Fibroblast of villous mesenchyme (primary cell): Measurements from ENCODE around the gene TTBK2. TPM values are rescaled to one million over a fixed set of nuclear protein-coding genes. Genes with fewer than 3 reads are reported as not detected.

ENCODE experiments used
- DNase-seq: peaks from one replicate; pipeline ENCODE4 v3.0.0-alpha.2; 2010; ENCODE audit warnings: low read depth
- H3K4me3 ChIP-seq: 2 replicates; pipeline ENCODE4 v1.5.1; 2011; ENCODE audit warnings: low read depth, mild to moderate bottlenecking, low read length
- total RNA-seq: library from RNA; depleted of rRNA; stranded (reverse); fragments of >200 nt; gene quantifications from 2 replicates; pipeline ENCODE4 v1.2.3, GENCODE V29; 2012
- TF ChIP-seq, protein P1 (sequence below): IDR thresholded peaks from 2 replicates; pipeline ENCODE4 v1.5.1; 2012; ENCODE audit warnings: low read depth, mild to moderate bottlenecking, low read length; ENCODE audit not compliant: insufficient read depth

Gene TTBK2
- total RNA-seq, 1 donor: 17.3 TPM

DNA sequence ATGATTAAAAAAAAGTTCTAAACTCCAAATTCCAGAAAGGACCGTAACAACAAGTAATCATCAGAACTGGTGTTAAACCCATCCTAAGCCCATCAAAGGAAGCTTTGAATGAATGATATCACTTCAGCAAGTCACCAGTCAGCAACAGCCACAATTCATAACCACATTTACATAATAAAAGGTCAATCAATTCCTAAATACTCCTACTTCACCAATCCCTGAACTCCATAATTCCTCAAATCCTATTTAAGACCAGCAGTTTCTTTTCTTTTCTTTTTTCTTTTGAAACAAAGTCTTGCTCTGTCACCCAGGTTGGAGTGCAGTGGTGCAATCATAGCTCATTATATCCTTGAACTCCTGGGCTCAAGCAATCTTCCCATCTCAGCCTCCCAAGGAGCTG is 40.5 kb downstream of the TTBK2 start:
- DNase-seq: no peak
- no peak overlapping the region for H3K4me3 ChIP-seq
- TF ChIP-seq, protein P1, sequence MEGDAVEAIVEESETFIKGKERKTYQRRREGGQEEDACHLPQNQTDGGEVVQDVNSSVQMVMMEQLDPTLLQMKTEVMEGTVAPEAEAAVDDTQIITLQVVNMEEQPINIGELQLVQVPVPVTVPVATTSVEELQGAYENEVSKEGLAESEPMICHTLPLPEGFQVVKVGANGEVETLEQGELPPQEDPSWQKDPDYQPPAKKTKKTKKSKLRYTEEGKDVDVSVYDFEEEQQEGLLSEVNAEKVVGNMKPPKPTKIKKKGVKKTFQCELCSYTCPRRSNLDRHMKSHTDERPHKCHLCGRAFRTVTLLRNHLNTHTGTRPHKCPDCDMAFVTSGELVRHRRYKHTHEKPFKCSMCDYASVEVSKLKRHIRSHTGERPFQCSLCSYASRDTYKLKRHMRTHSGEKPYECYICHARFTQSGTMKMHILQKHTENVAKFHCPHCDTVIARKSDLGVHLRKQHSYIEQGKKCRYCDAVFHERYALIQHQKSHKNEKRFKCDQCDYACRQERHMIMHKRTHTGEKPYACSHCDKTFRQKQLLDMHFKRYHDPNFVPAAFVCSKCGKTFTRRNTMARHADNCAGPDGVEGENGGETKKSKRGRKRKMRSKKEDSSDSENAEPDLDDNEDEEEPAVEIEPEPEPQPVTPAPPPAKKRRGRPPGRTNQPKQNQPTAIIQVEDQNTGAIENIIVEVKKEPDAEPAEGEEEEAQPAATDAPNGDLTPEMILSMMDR: no peak

DNA sequence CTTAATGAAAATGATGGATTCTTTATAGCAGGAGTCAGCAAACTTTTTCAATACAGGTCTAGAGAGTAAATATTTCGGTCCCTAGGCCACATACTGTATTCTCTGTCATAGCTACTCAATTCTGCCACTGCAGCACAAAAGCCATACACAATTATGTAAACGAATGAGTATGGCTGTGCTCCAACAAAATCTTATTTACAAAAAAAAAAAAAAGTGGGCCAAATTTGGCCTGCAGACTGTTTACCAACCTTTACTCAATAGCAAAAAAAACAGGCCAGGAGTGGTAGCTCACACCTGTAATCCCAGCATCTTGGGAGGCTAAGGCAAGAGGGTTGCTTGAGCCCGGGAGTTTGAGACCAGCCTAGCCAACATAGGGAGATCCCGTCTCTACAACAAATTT is 41.1 kb downstream of the TTBK2 start:
- TF ChIP-seq, protein P1: no peak
- H3K4me3 ChIP-seq: no peak overlapping the region
- DNase-seq: no peak

- TF ChIP-seq, protein P1: no peak
- DNase-seq: no peak
- no peak overlapping the region for H3K4me3 ChIP-seq
Observed at GRCh38 chr15:42876224-42876623, 44.4 kb downstream of the TTBK2 start.

DNA sequence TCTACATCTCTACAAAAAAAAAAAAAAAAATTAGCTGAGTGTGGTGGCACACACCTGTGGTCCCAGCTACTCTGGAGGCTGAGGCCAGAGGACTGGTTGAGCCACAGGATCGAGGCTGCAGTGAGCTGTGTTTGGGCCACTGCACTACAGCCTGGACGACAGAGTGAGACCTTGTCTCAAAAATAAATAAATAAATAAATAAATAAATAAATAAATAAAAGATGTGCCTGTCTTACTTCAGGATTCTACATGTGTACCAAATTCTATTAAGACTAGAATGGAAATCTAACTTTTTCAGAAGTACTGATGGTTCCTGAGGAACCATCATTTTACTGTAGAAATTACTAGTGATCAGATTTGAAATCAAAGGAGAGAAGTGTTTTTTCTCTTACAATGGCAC is 51.9 kb downstream of the TTBK2 start:
- H3K4me3 ChIP-seq: no peak overlapping the region
- DNase-seq: no peak
- TF ChIP-seq, protein P1: no peak

- no peak for DNase-seq
- TF ChIP-seq, protein P1: no peak
Observed at GRCh38 chr15:42863572-42864239, 56.9 kb downstream of the TTBK2 start.

DNA sequence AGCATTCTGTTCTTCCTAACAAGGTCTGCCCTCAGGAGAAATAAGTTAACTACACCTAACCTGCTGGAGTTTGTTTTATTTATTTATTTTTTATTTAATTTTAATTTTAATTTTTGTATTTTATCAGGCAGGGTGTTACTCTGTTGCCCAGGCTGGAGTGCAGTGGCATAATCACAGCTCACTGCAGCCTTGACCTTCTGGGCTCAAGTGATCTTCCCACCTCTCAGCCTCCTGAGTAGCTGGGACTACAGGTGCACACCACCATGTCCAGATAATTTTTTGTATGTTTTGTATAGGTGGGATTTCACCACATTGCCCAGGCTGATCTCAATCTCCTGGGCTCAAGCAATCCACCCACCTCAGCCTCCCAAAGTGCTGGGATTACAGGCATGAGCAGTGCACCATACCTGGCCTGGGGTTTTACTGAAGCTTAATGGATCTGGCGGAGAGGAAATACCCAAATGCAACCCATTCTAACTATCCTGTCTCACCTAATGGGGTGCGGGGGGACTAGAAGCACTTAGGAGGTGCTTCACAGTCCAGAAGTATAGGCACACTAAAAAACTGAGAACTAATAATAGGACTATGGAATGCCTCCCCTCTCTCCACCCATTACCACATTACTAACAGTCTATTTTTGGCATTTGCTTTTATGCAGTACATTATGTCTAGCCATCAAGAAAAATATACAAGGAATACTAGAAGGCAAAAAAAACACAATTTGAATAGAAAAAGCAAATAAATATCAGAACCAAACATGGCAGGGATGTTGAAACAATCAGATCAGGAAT is 61.4 kb downstream of the TTBK2 start:
- DNase-seq: no peak
- no peak overlapping the region for H3K4me3 ChIP-seq
- TF ChIP-seq, protein P1: no peak

More at GRCh38 chr15:42863572-42864239, 56.9 kb downstream of the TTBK2 start:
- H3K4me3 ChIP-seq: no peak overlapping the region
